HG03139 (cell line): ENCODE results near the gene GNAI1.

Experiments
- ATAC-seq: cut with Tn5 transposase; IDR thresholded peaks from one replicate; pipeline ENCODE4 v1.9.1; 2021; ENCODE audit not compliant: unreplicated experiment

The GNAI1 gene

GRCh38 chr7:80244206-80244916 is 109.7 kb downstream of the GNAI1 start:
- no peak for ATAC-seq

- ATAC-seq: no peak
Measured at GRCh38 chr7:80247144-80247543, 112.5 kb downstream of the GNAI1 start.

DNA sequence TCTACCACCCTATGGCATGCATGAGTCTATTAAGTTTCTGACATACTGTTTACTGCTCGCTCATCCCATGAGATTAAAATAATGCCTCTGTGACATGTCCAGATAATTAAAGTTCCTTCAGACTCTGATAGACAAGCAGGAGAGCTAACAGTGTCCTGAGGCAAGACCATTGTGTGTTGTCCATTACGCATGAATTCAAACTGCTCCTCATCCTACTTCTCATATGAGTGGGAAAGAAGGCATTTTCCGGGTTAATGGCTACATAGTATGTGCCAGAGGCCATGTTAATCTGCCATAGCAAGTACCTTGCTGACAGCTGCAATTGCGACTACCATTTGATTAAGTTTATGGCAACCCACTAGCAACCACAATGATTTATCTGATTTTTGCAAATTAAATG is 113.3 kb downstream of the GNAI1 start:
- no peak for ATAC-seq

GRCh38 chr7:80249184-80249583 is 114.6 kb downstream of the GNAI1 start:
- no peak for ATAC-seq

GRCh38 chr7:80249619-80250295 is 115.1 kb downstream of the GNAI1 start:
- ATAC-seq: no peak

- ATAC-seq: no peak
Measured at GRCh38 chr7:80253237-80253636, 118.6 kb downstream of the GNAI1 start.

DNA sequence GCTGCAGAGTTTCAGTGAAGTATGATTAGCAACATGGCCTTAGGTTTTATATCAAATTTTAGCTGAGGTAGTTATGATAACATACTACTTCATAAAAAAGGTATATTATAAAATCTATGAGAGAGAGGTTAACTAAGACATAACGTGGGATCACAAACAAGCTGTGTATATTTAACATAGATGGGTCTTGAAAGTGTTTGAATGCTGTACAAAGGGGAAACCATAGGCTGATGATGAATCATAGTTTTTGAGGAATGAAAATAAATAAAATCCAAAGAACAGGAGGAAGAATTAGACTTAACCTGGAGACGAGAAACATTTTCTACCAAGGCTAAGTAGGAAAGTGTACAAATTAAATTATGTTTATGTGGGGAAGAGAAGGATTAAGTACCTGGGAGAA is 119.0 kb downstream of the GNAI1 start:
- ATAC-seq: no peak

- ATAC-seq: no peak
Measured at GRCh38 chr7:80255656-80256055, 121.0 kb downstream of the GNAI1 start.

- no peak for ATAC-seq
Measured at GRCh38 chr7:80257756-80258155, 123.1 kb downstream of the GNAI1 start.

DNA sequence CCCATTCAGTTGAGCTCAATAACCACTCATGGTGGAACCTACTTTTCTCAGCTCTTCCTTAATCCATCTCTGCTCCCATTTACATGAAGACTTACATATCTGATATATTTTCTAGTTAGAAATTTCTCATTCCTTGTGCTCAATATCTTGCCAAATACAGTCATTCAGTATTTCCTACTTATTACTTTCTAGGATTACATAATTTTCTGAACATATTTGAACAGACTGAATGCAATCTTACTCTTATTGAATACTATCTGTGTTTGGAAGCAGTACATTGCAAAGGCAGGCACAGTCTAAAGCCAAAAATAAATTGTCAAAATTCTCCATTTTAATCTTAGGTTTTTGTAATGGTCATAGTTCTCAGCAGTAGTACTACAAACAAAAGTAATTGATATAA is 126.0 kb downstream of the GNAI1 start:
- ATAC-seq: no peak

- ATAC-seq: no peak
Measured at GRCh38 chr7:80263333-80263732, 128.7 kb downstream of the GNAI1 start.

DNA sequence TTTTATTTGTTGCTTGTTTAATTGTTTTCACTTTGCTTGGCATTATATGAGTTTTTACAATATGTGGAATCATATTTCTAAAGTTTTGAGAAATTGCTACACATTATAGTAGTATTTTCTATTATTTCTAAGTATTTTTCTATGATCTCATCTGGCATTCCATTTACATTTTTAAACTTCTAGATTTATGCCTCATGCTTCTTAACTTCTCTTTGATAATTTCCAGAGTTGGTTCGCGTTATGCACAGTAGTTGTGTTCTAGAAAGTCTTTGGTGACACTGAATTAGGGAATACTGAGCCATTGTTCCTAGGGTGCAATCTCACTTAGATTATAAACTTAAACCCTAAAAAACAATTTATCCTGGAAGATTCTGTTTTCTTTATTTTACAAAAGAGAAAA is 129.2 kb downstream of the GNAI1 start:
- ATAC-seq: no peak

- no peak for ATAC-seq
Measured at GRCh38 chr7:80264769-80265495, 130.3 kb downstream of the GNAI1 start.

GRCh38 chr7:80272560-80273239 is 138.1 kb downstream of the GNAI1 start:
- no peak for ATAC-seq

DNA sequence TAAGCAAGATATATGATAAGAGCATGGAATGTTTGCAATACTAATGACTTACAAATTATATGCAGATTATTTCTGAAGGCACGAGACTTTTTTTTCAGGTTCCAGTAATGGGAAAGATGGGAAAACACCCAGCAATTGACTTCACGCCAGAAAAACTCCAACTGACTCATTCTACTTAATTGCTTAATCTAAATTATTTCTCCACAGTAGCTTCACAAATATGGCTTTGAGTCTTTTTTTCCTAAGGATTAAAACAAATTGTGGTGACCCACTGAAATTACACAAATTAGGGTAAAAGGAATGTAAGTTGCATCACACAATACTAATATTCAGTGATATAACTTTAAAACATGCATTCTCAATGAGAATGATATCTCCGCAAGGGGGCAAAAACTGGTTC is 138.7 kb downstream of the GNAI1 start:
- no peak for ATAC-seq

DNA sequence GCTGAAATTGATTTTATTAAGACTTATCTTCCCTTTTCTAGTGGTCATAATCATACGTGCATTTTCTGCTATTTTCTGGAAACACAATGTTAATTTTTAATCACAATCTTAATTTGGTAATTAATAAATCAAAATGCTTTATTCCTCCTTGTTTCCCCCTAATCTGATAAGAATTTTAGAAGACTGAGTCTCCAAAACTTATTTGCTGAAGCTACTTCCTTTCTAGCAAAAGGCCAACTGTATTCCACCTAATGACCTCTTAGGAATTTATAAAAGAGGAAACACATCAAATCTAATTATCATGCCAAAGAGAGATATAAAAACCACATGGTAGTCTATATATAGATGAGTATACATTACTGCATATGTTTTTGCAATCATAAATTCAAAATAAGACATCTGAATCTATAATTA is 140.6 kb downstream of the GNAI1 start:
- no peak for ATAC-seq
